G401 (cell line): ENCODE measurements around the gene ATG7. TPM values are rescaled to one million over a fixed set of nuclear protein-coding genes. Genes with fewer than 3 reads are reported as not detected.

Experiments
- DNase-seq: peaks from one replicate; pipeline ENCODE4 v3.0.0-alpha.2; 2015; ENCODE audit warnings: low spot score
- in situ Hi-C: cut with HindIII; loops from 2 replicates; pipeline ENCODE4 v1.10.0; 2016; ENCODE audit warnings: low sequenced_read_pairs, mixed read lengths
- total RNA-seq: library from RNA; depleted of rRNA; stranded (reverse); fragments of >200 nt; shearing (Covaris generic); gene quantifications from 2 replicates; pipeline ENCODE4 v1.2.3, GENCODE V29; 2014

ATG7 gene
- total RNA-seq, 1 experiment from 2014 or later: 48.5 TPM

DNA sequence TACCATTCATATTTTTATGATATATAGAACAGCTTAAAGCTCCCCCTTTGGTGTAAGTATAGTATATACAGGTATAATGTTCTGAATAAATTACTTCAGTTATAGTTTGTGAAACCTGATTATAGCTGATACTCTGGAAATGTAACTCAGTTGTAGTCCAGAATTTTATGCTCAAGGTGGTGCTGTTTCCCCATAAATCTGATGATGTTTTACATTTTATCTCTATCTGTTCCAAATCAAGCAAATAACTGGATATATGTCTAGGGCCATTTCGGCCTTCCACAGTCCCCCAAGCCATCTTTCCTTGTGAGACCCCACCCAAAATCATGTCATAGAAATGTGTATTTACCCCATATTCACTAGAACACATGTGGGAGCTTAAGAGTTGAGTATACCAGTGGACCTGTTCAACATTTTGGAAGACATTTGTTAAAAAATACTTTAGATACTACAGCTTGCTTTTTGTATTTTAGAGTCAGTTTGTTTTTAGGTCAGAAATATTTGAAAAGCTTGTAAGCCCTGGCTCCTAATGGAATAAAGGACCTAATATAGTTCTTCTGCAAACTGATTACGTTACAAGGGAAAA, 107.1 kb downstream of the ATG7 start:
- DNase-seq: peak; percentile 68
- in situ Hi-C loops: no loop called here

DNA sequence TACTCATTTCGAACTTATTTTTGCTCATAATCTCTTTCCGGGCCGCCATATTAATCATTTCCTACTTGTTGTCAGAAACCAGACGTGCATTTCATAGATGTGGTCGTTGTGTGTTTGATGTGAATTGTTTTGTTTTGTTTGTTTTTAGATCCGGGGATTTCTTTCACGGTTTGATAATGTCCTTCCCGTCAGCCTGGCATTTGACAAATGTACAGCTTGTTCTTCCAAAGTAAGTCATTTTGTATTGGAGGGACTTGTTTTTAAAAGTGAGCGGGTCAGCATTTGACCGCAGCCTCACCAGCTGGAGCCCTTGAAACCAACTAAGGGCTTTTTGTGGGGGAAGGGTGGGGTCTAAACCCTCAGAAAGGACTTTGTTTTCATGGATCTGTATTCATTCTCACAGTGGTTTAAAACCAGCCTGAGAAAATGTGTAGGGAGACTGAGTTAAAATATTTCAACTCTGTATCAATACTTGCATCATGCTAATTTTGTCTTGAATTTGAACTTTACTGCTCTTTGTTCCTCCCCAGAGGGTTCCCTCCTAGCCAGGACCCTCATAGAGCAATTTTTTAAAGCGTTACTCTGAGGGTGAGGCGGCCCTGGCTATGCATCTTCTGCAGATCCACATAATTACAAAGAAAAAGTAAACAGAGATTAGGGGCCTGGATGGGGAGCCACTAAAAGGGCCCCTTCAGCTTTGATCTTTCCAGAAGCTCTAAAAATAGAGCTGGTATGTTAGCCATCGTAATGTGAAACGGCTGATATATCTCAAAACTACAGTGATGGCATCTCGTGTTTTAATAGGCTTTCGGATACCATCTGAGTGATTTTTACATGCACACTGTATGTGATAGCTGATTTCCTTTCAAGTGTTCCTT, 107.9 kb downstream of the ATG7 start:
- in situ Hi-C loops: no loop called here
- DNase-seq: no peak

DNA sequence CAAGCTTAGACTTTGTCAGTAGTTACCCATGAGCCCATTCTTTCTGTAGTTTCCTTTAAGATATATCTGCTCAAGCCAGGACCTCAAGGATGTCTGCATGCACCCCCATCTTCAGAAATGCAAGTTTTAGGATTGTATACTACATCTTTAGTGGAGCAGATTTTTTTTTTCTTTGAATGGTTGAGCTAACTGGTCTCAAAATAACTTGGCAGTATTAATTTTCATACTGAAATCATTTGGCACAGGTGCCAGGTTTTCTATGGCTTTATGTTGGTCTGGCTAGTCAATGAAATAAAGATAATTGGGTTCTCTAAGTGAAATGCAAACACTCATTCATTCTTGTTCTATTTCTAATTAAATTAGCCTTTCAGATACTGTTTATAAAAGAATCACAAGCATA, 108.9 kb downstream of the ATG7 start:
- DNase-seq: no peak
- in situ Hi-C loops: no loop called here

DNA sequence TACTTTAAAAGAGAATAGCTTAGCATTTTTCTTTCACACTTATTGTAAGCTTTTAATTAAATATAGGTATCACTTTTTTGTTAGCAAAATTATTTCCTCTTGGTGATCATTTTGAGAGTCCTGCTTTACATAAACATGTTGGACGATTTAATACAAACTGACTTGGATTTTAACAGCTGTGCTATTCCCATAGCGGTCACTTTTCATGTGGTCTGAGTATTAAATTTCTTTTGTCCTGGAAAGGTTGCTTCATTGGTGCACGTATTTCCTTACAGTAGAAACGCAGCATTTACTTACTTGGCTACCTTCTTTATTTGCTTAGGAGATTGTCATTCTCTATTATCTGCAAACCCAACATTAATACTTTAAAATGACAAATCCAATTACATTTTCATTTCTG, 109.4 kb downstream of the ATG7 start:
- DNase-seq: no peak
- in situ Hi-C loops: no loop called here

DNA sequence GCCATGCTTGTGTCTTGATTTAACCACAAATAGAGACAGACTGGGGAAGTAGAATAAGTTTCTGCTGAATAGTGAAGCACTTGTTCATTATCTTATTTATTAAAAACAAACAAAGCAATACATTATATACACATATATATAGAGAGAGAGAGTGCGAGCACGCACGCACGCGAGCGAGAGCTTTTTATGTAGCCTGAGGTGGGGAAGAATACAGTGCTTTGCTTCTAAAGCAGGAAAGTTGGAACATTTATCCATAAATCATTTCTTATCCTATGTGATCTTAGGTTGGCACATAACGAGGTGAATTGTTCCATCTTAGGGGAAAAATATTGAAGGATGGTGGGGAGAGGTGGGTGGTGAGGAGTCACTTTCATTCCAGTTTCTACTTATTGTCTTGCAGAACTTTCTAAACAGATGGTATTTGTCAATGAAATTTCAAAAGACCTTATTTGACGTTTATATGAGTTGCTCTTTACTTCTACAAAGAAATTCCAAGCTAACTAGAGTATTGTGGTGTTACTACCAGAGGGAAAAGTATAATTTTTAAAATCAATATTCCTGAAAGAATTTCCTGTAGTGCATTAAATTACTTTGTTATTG, 110.0 kb downstream of the ATG7 start:
- in situ Hi-C loops: no loop called here
- no peak for DNase-seq

DNA sequence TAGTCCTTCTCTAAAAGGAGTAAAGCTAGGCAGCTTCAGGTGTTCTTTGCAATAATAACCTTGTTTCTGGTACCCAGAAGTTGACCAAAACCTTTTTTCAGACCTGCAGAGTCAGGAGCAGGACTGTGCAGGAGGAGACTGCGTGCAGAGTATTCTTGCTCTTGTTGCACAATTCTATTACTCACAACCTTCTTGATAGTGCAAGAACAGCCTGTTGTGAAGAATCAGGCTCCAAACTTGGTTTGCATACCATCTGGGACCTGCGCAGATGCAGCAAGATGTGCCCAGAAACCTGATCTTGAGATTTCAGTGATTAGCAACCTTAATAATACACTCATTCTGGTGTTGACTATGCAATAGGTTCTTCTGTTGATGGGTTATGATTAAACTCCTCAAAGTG, 111.9 kb downstream of the ATG7 start:
- in situ Hi-C loops: no loop called here
- no peak for DNase-seq

DNA sequence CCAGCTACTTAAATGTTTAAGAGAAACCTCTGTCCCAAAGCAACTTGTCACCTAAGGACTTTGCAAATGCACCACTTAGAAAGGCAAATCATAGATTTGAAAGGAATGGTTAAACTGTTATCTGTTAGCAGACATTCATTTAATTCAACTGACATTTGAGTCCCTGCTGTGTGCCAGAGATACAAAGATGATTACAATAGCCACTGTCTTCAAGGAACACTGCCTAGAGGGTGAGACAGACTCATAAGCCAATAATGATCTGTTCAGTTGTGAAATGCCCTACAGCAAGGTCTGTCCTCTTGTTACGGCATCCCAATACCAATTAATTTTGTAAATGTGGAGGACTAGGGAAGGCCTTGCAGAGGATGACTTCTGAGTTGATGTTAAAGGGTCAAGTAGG, 113.1 kb downstream of the ATG7 start:
- in situ Hi-C loops: no loop called here

DNA sequence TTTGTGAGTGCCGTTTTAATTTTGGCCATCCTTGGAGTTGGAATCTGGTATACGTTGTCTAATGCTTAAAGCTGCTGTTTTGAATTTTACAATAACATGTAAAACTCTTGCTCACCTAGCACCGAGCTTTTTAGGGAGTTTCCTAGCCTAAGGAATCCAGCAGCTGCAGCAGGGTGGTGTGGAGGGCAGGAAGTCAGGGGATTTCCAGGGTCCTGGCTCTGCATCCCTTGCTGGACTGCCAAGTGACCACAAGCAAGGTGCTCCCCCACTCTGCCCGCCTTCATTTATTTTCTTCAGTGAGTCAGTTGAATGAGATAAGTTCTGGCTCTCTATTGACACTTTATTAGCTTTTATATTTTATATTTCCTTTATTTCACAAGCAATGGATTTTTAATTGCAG, 113.7 kb downstream of the ATG7 start:
- in situ Hi-C loops: no loop called here
- no peak for DNase-seq

More for the DNA sequence above, 113.1 kb downstream of the ATG7 start:
- no peak for DNase-seq

DNA sequence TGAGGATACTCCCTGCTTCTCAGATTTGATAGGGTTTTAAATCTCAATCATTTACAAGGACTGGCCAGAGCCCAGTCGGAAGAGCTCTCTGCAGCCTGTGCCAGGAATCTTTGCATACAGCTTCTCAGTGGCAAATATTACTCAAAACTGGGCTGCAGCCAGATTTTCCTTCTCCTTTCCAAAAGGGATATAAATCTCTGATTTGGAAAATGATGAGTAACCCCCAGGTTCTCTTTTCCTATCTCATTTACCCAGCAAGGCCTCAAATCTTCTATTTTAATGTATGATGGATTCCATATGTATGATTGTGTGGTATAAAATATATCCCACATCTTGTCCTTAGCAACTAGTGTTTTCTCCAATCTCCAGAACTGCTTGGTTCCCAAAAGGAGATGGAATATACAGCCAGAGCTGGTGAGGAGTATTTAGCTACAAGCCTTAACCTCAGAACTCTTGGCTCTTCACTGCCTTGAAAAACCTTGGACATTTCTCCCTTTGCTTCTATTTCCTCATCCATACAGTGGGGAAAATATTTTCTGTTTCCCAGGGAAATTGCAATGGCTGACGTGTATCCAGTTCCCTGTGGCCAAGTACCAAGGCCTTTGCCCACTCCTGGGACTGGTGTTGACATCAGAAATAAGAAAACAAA, 114.4 kb downstream of the ATG7 start:
- no peak for DNase-seq
- in situ Hi-C loops: no loop called here

DNA sequence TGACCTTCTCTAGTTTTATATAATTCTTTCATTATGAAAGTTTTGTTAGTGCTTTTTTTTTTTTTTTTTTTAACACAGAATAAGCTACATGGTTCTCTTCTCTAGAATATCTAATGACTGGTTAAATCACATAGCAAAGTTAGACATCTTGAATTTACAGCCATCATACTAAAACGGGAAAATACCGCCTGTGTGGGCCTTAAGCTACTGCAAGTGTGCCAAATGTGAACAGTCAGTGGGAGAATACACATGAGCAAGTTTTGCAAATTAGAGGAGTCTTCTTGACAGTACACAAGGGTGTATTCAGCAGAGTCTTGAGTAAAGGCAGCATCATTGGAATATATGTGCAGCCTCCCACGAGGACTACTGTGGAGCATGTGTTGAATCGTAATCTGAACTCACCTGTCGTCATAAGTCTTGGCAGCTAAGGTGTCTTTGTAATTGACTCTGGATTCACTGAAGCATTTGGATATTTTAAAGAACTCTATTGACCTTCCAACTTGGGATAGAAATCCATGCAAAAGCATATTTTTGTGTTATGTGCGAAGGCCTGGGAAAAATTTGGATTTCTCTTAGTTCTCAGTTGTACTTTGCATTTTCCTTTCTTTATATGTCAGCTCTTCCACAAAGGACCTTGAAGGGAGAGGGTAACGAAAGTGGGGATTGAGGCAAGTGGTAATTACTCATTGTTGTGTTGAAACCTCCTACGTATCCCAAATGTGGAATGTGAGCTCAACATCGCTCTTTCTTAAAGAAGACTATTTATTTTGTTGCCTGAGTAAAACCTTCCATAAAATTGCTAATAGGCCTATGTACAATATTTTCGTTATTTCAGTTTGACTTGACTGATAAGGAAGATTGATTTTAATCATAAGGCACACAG, 117.4 kb downstream of the ATG7 start:
- in situ Hi-C loops: no loop called here

DNA sequence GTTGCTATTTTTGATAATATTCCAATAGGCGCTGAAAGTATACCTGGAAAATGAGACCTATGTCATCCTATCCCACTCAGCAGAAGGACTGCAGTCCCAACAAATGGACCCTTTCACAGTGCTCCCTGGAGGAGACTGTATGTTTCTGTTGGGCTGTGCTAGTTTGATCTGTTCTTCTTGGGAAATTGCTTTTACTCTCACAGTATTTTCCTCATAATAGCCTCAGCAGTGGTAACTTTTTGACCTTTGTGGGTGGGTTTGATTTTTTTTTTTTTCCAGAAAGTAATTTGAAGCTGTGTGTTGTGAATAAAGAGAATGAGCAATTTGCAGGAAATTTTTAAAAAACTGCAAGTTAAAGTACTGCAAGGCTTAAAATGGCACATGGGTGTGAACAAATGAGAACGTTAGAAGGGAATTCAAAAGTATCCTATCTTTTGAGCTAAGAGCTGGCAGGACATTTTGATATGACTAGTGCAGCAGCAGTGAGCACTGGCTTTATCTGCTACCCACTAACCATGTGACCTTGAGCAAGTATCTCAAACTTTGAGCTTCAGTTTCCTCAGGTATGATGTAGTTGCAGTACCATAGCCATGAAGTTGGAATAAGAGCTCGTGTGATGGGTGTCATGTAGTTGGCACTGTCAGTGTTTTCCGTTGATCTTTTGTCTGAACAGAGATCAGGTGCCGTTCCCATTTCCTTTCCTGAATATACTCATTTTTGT, 118.4 kb downstream of the ATG7 start:
- DNase-seq: no peak
- in situ Hi-C loops: no loop called here

More for the DNA sequence above, 117.4 kb downstream of the ATG7 start:
- no peak for DNase-seq

DNA sequence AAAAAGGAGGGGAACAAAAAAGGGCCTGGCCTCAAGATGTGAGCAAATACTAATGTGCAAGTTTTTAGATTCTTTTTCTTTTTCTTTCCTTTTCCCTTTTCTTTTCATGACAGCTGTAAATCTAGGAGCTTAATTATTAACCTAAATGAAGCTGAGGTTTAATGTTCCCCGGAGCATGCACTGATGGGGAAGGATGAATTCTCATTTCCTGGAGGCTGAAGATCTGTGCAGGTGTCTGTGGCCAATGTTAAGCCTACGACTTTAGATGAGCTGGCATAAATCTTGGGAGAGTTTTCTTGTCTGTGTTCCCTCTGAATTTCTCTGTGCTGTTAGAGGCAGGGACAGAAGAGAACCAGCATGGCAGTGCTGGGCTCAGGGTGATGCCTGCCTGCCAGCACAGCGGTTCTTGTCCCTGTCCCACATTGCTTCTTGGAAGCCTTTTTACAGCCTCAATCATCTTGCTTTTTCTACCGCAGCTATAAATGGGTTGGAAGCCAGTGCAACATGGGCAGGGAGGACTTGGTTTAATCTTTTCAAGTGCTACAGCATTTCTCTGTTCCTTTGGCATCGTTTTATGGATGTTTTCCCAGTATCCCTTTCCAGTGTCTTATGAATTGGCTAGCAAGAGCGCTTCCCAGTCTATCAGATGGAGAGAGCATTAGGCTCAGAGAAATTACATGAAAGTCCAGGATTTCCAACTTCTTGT, 119.1 kb downstream of the ATG7 start:
- in situ Hi-C loops: no loop called here
- peak; percentile 52 for DNase-seq

DNA sequence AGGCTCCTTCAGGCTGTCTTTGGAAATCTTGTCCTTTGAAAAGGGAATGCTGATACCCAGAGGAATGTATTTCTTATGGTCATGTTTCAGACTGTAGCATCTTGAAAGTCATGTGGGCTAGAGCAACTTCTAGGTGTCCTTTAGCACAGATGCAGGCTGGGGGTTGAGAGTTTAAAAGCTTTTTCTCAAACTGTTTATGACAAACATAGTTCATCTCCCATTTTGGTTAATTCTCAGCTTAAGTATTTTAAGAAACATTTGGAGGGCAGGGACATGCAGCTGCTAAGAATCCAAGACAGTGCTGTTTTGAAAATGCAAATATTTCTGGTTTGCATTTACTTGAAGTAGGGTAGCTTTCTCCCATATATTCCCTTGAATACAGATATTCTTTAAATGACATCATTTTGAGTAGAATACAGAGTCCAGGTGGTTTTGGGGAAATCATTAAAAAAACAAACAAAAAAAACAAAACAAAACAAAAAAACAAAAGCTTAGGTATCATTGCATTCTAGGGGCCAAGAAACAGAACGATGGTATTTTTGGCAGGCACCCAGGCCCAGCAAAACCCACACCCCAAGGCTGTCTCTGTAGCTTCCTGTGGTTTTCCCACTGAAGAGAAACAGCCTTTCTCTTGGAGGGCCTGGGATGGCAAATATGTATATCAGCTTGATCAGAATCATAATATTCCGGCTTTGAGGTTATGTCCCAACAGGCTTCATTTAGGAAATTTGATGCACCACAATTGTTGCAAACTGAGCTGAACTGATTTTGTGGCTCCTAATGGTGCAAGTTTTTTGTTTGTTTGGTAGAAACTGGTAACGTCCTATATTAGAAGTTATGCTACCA, 120.0 kb downstream of the ATG7 start:
- in situ Hi-C loops: no loop called here

DNA sequence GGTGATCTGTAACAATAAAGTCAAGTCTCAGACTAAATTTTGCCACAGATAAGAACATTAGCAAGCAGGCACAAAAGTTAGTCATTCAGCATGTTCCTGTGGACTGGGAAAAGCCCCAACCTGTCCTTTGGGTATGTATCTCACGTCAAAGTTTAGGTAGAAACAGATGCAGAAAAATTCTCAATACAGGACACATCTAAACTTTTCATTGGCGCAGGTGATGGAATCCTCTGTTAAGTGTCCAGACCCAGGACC, 120.6 kb downstream of the ATG7 start:
- in situ Hi-C loops: no loop called here
- no peak for DNase-seq

More for the DNA sequence above, 120.0 kb downstream of the ATG7 start:
- no peak for DNase-seq

DNA sequence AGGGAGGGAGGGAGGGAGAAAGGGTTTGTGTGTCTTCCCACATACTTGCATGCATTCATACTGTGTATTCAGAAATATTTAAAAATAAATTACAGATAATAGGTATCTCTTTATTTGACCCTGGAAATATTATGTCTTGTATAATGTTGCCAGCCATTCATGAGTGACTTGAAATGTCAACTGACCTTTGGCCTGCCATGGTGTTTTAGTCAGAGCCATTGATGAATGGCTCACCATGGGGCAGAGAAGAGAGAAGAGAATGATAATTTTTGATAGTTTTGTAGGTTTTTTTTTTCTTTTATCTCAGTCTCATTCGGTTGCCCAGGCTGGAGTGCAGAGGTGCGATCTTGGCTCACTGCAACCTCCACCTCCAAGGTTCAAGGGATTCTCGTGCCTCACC, 121.2 kb downstream of the ATG7 start:
- DNase-seq: no peak
- in situ Hi-C loops: no loop called here

DNA sequence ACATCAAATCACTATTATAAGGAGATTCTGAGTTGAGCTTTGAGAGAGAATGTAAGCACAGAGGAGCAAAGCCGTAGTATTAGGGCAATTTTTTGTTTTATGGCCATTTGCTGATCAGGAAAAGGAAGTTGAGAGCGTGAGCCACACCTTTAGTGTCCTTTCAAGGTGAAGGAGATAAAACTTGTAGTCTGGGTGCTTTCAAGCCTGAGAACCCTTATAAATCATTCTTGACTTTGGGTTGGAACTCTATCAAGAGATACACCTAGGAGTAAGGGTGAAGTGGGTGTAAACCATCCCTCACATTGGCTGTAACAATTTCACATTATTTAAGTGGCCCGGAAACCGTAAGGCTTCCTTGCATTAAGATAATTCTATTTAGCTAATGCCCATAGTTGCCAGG, 122.2 kb downstream of the ATG7 start:
- DNase-seq: no peak
- in situ Hi-C loops: no loop called here

DNA sequence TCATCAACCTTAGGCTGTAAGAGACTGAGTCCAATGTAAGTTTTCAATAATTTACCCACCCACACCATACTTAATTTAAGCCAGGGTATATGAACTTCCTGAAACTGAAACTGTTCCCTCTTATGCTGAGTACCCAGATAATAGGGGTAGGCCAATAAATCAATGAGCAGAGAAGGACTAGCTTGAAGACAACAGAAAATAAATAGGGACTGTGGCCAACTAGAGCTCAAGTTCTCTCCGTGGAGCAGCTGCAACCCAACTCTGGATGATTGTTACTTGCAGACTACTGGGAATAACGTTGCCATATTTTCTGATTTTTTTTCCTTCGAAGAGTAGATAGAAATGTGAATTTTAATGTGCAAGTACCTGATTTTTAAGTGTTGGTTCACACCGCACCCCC, 128.0 kb downstream of the ATG7 start:
- in situ Hi-C loops: no loop called here
- no peak for DNase-seq
